Measurements from ENCODE around the gene ZNF692.

ZNF692 gene

GRCh38 chr1:248858891-248859889, at the start of gene ZNF692:
Gene ZNF692 (minus strand): TSS chr1:248859085. CDS start chr1:248858309, 776 bp downstream.
- no peak for TF ChIP-seq CTCF (IDR thresholded peaks at IDR 0.05; ENCODE audit: extremely low read depth, insufficient read depth, missing control alignments)
- peak; percentile 99 for DNase-seq (ENCODE audit: low spot score)
- in situ Hi-C loops (cut with MboI; ENCODE audit: low pct_unique_long_range_greater_than_20kb, low sequenced_read_pairs, unreplicated experiment) = no loop called here

GRCh38 chr1:248906753-248907661, 48.1 kb upstream of the ZNF692 start:
- no peak for DNase-seq (ENCODE audit: low spot score)
- in situ Hi-C loops (cut with MboI; ENCODE audit: low pct_unique_long_range_greater_than_20kb, low sequenced_read_pairs, unreplicated experiment) = no loop called here

GRCh38 chr1:248906009-248906752, 47.3 kb upstream of the ZNF692 start, which contains the start of gene PGBD2:
Gene PGBD2 (plus strand): TSS chr1:248906235. CDS start chr1:248913863, 7,628 bp downstream.
- DNase-seq (ENCODE audit: low spot score) = peak; percentile 98
- in situ Hi-C loops (cut with MboI; ENCODE audit: low pct_unique_long_range_greater_than_20kb, low sequenced_read_pairs, unreplicated experiment) = no loop called here
- peak; percentile 89 for TF ChIP-seq CTCF (IDR thresholded peaks at IDR 0.05; ENCODE audit: extremely low read depth, insufficient read depth, missing control alignments)

More at GRCh38 chr1:248906753-248907661, 48.1 kb upstream of the ZNF692 start:
- no peak for TF ChIP-seq CTCF (IDR thresholded peaks at IDR 0.05; ENCODE audit: extremely low read depth, insufficient read depth, missing control alignments)

- in situ Hi-C loops (cut with MboI; ENCODE audit: low pct_unique_long_range_greater_than_20kb, low sequenced_read_pairs, unreplicated experiment) = no loop called here
- no peak for TF ChIP-seq CTCF (IDR thresholded peaks at IDR 0.05; ENCODE audit: extremely low read depth, insufficient read depth, missing control alignments)
- no peak for DNase-seq (ENCODE audit: low spot score)
Observed at GRCh38 chr1:248905662-248906008, 46.8 kb upstream of the ZNF692 start.

- no peak for DNase-seq (ENCODE audit: low spot score)
- in situ Hi-C loops (cut with MboI; ENCODE audit: low pct_unique_long_range_greater_than_20kb, low sequenced_read_pairs, unreplicated experiment) = no loop called here
- no peak for TF ChIP-seq CTCF (IDR thresholded peaks at IDR 0.05; ENCODE audit: extremely low read depth, insufficient read depth, missing control alignments)
Observed at GRCh38 chr1:248904437-248905216, 45.7 kb upstream of the ZNF692 start.
